Measurements from ENCODE around the gene PCDHGB3.
"Not testable (repeated sequence)": the region's sequence is repeated elsewhere in the genome, so short reads cannot be mapped to it uniquely, and the experiment has no call there.

DNA sequence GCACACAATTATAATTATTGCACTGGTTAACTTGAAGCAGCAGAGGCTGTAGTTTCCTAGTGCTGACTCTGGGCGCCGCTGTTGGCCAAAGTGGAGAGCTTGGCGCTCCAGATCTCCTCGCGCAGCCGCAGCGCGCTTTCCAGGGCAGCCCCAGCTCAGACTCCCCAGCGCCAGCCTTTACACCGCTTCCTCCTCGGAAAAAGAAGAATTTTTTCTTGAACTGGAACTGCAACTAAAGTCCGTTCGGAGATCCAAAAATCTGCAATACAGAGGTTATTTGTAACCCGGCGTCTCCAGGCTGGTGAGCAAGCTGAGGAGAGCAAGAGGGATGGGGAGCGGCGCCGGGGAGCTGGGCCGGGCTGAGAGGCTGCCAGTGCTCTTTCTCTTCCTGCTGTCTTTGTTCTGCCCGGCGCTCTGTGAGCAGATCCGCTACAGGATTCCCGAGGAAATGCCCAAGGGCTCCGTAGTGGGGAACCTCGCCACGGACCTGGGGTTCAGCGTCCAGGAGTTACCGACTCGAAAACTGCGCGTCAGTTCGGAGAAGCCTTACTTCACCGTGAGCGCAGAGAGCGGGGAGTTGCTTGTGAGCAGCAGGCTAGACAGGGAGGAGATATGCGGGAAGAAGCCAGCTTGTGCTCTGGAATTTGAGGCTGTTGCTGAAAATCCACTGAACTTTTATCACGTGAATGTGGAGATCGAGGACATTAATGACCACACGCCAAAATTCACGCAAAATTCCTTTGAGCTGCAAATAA, 17.7 kb downstream of the PCDHGB3 start, which contains the start of gene PCDHGB4:
- TF ChIP-seq, protein P1, sequence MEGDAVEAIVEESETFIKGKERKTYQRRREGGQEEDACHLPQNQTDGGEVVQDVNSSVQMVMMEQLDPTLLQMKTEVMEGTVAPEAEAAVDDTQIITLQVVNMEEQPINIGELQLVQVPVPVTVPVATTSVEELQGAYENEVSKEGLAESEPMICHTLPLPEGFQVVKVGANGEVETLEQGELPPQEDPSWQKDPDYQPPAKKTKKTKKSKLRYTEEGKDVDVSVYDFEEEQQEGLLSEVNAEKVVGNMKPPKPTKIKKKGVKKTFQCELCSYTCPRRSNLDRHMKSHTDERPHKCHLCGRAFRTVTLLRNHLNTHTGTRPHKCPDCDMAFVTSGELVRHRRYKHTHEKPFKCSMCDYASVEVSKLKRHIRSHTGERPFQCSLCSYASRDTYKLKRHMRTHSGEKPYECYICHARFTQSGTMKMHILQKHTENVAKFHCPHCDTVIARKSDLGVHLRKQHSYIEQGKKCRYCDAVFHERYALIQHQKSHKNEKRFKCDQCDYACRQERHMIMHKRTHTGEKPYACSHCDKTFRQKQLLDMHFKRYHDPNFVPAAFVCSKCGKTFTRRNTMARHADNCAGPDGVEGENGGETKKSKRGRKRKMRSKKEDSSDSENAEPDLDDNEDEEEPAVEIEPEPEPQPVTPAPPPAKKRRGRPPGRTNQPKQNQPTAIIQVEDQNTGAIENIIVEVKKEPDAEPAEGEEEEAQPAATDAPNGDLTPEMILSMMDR (IDR thresholded peaks at IDR 0.05) = peak; percentile 71
- TF ChIP-seq ZFX (IDR thresholded peaks at IDR 0.05; ENCODE audit: borderline replicate concordance) = not testable (repeated sequence)
